Heart left ventricle (tissue), 13 donors: ENCODE data around the gene TMTC2.

Source experiments
- POLR2A ChIP-seq, 2 donors: fragments of 450-650 bp; IDR thresholded peaks; one replicate each; pipeline ENCODE4 v1.6.1; 2017; ENCODE audit warnings: antibody characterized with exemption in 2 of 2, mild to moderate bottlenecking in 2 of 2, moderate library complexity in 2 of 2
- TF ChIP-seq, protein P1 (sequence below), 12 donors: fragments of 200-600 bp; sonication (generic) in 4 of 12; IDR thresholded peaks; one replicate each; pipeline versions ENCODE4 v1.5.0 to v1.8.0; 2018 to 2022; ENCODE audit warnings: antibody characterized with exemption in 12 of 12, mild to moderate bottlenecking in 5 of 12
- donor health status: ischemic (EF 13 %, LVEDD 7.1; RV severe dilation, severe dysfunction).
- donor health status: DM: no; HTN: yes; CAD: no.
- donor health status: DM: no; HTN: no; CAD: no.
- donor health status: ischemic (EF 25% LVEDD 6.9; RV normal size, moderate dysfunction).
- donor health status: ischemic (EF 25% LVEDD 5.7; RV mildly dilated, moderate dysfunction).
- donor health status: ischemic (EF 35%, LVEDD 5.7; RV mildly dilated, moderate dysfunction).
- donor health status: nonischemic (EF 11% LVEDD 7.7; RV severe dilation, severe dysfunction).
- donor health status: DM: yes; HTN: yes; CAD: no.
- donor health status: PGD.
- donor health status: ischemic (EF 29% LVEDD 5.4; RV normal size, mild dysfunction).
- donor health status: nonischemic (EF 23%, LVEDD 6.1; RV moderate dilation, normal function).

DNA sequence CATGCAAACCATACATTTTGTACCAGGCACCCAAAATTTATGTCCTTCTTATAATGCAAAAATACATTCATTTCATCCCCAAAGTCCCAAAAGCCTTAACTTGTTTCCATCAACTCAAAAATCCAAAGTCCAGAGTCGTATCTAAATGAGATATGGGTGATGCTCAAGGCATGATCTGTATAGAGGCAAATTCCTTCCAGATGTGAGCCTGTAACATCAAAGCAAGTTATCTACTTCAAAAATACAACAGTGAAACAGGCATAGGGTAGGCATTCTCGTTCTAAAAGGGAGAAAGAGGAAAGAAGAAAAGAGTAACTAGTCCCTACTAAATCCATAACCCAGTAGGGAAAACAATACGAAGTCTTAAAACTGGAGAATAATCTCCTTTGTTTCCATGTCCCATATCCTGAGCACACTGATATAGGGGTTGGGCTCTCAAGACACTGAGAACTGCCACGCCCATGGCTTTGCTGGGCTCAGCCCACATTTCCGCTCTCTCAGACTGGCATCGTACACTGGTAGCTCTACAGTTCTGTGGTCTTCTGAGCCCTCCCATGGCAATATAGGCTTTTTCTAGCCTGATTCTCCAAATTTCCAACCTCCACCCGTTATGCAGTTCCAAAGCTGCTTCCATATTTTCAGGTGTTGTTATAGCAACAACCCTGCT, 232.8 kb downstream of the TMTC2 start:
- TF ChIP-seq, protein P1, sequence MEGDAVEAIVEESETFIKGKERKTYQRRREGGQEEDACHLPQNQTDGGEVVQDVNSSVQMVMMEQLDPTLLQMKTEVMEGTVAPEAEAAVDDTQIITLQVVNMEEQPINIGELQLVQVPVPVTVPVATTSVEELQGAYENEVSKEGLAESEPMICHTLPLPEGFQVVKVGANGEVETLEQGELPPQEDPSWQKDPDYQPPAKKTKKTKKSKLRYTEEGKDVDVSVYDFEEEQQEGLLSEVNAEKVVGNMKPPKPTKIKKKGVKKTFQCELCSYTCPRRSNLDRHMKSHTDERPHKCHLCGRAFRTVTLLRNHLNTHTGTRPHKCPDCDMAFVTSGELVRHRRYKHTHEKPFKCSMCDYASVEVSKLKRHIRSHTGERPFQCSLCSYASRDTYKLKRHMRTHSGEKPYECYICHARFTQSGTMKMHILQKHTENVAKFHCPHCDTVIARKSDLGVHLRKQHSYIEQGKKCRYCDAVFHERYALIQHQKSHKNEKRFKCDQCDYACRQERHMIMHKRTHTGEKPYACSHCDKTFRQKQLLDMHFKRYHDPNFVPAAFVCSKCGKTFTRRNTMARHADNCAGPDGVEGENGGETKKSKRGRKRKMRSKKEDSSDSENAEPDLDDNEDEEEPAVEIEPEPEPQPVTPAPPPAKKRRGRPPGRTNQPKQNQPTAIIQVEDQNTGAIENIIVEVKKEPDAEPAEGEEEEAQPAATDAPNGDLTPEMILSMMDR (IDR thresholded peaks at IDR 0.05) = no peak
- no peak for TF ChIP-seq POLR2A (IDR thresholded peaks at IDR 0.05)
